GDM1 (cell line): Measurements from ENCODE around the gene SKIC8.

Source experiments
- DNase-seq: peaks from one replicate; lab custom pipeline; 2025; lab: John Stamatoyannopoulos, UW

The SKIC8 gene

DNA sequence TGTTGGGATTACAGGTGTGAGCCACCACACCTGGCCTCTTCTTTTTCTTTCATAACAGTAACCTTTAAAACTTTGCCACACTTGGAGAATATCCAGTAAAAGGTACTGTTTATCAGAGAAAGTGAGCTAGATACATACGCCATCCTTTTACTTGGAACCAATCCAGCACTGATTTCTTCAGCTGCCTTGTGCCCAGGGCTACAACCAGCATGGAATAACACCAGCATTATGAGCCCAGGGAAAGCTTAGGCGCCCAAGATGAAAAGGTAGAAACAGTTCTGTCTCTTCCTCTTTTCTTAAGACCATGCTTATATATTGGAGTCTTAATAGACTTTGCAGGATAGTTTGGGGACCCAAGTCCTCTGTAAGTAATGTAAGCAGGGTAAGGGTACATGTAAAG is 8.4 kb downstream of the SKIC8 start:
- DNase-seq, result no peak

DNA sequence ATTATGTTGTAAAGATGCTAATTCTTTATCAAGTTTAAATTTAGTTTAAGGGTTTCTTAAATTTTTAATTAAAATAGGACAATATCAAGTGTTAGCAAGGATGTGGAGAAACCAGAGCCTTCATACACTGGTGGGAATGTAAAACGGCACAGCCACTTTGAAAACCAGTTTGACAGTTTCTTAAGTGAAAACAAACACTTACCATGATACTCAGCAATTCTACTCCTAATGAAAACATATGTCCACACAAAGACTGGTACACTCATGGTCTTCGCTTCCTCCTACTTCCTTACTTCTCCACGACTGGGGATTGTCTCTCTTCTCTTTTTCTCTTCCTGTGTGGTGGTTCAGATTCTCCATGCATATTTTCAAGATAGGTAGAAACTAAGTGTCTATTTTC is 9.2 kb downstream of the SKIC8 start:
- no peak for DNase-seq

DNA sequence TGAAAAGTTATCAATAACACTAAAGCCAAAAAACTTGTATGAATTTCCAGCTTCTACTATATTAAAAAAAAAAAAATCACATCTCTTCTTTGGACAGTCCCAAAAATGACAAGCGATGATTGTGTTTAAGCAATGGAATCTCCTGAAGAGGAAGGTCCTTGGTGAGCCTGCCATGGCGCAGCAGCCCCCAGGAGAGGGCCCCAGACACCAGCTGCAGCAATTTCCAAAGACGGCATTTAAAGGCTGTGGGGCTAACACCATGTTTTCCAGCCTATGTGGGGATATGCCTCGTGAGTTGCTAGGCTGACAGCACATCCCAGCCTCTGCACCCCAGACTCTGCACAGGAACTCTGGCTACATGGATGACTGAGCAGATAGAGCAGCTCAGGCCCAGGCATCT is 14.7 kb downstream of the SKIC8 start:
- no peak for DNase-seq

DNA sequence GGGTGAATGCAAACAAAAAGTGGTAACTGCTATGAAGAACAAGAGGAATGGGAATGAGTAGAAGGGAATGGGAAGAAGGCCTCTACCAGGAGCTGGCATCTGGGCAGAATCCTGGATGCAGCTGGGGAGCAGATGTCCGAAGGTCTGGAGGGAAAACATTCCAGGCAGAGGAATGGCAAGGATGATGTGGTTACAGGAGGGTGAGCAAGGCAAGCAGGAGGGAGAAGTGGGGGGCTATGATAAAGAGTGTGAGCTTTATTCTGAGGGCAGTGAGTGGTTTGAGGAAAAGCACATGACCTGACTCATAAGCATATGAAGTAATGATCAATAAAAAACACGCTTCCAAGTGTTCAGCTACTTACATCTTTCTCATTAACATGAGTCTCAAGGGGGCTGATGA is 17.1 kb downstream of the SKIC8 start:
- no peak for DNase-seq

DNA sequence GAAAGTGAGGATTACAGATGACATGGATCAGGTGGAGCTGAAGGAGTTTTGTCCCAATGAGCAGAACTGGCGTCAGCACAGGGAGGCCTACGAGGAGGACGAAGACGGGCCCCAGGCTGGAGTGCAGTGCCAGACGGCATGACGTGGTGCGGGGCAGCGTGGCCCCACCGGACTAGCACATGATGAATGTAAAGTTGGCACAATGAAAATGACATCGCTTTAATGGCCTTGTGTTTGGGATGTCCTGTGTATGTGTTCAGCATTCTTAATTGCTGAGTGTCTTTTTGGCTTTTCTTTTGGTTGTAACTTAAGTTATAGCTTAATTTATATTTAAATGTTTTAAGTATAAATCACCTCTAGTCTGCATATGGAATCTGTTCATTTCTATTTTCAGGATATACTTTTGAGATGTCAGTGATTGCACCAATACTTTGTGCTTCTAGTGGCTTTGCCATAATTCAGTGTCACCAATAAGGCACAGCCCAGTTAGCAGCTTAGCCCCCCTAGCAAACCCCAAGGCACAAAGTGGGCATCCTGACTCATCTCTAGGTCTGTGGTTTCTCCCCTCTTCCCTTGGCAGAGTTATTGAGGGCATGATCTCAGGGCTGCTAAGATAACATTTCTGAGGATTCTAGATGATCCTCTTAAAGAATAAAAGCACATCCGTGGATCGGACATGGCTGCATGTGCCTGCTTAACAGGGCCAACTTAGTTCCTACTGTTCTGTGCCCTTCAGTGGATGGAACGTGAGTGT is 18.9 kb downstream of the SKIC8 start:
- DNase-seq, result no peak

DNA sequence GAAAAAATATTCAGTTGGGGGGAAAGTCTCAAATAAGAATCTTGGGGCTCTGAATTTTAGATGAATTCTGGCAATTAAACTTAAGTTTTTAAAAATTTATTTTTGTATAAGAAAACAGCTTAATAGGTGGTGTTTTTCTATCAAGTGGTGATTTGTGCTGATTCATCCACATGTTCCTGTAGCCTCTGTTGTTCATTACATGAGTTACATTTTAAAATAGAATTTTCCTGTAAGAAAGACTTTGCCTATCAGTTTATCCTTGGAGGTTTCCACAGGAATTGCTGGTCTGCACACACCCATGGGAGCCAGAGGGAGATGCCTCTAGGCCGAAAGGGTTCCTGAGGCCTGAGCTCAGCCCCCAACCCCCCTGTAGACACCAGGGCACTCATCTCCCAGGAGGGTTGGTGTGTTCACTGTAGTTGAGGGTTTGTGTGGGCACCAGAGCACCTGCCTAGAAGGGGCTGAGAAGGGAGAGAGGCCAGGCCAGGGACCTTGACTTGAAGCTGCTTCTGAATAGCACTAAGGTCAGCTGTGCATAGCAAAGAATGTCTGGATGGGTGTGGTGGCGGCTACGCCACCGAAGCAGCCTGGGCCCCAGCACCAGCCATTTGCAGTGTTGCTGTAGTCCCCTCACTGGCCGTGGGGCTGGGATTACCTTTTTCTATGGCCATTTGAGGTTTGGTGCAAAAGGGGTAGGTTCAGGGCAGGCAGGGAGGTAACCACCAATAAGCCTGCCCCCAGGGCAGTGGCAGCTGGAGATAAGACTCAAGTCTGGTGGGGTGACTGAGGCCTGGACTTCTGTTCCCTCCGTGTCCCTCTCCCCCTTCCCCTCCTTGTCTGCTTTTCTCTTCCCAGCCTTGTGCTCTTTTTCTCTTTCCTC is 23.1 kb downstream of the SKIC8 start:
- no peak for DNase-seq

DNA sequence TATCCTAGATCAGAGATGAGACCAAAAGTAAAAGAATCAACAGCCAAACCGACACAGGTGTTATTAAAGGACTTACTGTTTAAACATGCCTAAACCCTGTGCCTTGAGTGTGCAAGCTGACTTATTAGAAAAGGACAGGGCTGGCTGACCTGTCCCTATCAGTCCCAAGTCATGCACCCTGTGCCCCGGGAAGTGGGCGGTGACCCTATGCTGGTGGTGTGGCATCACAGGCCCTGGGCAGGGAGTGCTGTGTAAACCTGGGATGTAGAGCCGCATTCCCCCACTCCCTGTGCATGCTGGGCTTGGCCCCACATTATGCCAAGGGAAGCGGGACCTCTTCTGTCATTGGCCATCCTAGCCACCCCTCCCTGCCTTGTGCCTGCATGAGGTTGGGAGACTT is 24.4 kb downstream of the SKIC8 start:
- no peak for DNase-seq

DNA sequence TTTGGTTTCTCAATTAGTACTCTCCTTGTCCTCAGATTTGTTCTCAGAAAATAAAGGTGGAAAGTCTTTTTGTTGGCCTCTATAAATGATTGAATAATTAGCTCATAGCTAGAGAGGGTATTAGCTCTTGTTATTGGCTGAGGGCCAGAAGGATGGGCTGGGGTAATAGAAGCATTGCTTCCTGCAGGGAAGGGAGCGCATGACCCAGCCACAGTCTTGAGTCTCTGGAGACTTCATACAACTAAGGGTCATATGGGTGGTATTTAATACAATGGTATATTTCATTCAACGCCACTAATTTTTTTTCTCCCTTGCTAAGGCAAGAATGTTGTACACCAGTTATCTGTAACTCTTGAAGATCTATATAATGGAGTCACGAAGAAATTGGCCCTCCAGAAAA is 26.6 kb downstream of the SKIC8 start:
- no peak for DNase-seq

DNA sequence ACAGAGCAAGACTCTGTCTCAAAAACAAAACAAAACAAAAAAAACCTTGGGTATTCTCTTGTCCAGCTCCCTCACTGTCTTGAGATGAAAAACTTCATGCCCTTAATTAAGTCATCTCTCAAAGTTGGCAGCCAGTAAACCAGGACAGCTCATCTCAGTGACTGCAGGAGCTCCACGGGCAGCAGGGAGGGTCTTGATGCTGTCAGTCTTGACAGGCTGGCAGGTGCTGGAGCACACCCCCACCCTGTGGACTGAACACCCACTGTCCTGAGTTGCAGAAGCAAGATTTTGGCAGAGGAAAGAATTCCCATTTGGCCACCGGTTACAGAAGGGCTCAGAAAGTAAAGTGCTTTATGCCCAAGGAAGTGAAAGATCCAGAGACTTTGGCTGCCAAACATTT is 27.1 kb downstream of the SKIC8 start:
- DNase-seq, result no peak

DNA sequence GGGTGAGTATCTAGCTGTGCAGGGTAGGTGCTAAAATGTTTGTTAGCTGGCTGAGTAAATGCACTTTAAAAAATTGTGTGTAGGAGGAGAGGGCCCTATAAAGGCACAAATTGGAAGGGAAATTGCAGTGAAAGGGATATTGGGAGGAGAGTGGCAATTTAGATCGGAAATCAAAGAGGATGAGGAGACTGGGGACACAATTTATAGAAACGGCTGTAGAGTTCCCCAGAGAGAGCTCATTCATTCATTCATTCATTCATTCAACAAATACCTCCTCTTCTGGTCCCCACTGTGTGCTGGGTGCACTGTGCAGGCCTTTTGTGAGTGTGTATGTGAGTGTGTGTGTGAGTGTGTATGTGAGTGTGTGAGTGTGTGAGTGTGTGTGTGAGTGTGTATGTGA is 32.6 kb downstream of the SKIC8 start:
- DNase-seq, result no peak

DNA sequence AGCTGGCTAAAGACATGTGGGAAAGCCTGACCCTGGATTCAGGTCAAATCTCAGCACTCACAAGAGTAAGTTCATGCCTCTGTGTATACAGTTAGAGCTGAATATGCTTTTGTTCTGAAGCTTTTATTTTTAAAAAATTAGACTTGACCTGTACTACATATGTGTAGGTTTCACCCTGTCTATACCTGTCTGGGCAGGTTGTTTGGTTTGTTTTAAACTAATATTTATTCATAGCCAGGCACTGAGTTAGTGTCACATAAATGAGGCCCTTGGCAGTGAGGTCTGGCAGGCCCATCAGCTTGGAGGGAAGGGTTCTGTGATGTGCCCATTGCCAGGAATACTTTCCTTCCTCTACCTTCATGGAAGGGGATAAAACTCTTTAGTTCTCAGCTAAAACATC is 33.2 kb downstream of the SKIC8 start:
- DNase-seq, result no peak

DNA sequence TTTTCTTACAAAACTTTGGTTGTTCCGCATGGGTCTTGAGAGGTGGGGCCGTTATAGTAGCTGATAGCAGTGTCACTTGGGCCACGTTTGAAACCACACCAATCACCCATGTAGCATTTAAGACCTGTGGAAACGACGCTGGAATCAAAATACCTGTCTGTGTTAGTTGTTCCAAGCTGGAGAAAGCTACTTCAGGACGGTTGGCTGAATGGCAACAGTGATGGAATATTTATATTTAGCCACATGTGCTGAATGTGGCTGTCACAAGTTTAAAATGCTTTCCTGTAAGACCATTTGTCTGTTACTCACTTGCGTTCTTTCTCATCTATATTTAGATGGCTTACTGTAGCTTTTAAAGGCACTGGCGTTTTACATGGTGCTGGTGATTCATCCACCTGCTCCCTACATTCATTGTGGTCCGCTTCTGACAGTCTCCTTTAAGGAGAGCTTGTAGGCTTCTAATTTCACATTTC is 33.6 kb downstream of the SKIC8 start:
- no peak for DNase-seq

DNA sequence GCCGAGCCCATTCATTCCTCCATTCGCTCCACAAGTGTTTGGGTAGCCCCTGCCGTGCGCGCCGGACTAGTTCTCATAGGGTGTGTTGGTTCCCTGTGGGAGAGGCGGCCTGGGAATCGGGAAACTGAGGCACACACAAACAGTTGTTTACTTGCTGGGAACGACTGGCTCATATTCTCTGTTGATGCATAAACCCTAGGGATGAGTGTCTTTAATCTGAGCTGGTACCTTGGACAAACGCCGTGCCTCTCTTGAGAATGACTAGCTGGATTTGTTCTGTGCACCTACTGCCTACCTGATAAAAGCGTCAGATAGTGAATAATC is 34.3 kb downstream of the SKIC8 start:
- DNase-seq, result no peak

DNA sequence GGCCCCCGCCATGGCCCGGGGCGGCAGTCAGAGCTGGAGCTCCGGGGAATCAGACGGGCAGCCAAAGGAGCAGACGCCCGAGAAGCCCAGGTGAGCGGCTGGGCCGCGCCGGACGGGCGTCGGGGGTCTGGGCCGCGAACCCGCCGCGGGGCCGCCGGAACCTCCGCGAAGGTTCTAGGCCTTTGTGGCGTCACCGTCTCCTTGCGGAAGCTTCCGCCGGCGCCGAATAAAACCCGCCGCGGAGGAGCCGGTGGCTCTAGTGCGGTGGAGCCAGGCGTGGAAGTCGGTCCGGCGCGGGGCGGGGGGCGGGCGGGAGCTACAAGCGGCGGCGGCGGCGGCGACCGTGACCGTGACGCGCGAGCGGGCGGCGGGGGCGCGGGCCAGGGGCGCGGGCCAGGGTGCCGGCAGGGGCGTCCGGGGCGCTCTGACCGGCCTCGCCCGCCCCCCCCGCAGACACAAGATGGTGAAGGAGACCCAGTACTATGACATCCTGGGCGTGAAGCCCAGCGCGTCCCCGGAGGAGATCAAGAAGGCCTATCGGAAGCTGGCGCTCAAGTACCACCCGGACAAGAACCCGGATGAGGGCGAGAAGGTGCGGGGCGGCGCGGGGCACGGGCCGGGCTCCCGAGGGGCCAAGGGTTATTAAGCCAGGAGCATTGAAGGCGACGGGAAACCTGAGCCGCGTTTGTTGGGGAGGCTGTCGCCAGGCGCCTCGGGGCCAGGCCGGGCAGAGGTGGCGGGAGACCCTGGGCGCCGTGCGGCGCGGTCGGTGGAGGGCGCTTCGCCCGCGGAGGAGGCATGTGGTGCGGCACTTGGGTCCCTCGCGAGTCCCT is 34.9 kb downstream of the SKIC8 start, which contains the start of gene DNAJA4:
DNAJA4 (plus strand) TSS at position 259 of the 833 bp plus-strand sequence; CDS start at position 461, 202 bp downstream.
- DNase-seq, result no peak

DNA sequence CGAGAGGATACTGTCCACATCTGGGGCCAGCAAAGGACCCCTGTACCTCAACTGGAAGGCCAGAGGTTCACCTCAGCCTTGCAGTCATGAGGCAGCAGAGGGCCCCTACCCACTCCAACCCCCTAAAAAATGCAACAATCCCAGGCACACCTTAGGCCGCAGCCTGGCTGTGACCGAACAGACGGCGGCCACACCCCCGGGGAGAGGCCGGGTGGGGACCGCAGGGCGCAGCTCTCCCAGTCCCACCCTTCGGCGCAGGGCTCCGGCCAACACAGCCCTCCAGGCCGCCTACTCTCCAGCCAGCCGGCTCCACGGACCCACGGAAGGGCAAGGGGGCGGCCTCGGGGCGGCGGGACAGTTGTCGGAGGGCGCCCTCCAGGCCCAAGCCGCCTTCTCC is 35.5 kb downstream of the SKIC8 start:
- DNase-seq, result no peak

DNA sequence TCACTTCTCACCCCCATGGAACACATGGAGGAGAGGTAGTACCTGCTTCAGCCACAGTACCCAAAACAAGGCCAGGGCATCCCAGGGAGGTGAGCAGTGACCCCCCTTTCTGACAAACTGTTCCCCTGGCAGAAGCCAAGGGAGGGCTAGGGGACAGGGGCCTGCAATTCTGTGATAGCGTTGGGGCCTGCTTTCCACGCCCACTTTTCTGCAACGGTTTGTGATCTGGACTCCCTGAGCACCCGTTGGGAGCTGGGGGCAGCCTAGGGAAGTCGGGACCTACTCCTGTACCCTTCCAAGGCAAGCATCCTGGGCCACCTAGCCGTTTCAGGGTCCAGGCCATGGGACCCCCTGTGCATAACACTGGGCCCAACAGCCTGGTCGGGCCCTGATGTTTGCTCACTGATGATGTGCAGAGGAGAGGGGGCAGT is 36.0 kb downstream of the SKIC8 start:
- DNase-seq, result no peak

DNA sequence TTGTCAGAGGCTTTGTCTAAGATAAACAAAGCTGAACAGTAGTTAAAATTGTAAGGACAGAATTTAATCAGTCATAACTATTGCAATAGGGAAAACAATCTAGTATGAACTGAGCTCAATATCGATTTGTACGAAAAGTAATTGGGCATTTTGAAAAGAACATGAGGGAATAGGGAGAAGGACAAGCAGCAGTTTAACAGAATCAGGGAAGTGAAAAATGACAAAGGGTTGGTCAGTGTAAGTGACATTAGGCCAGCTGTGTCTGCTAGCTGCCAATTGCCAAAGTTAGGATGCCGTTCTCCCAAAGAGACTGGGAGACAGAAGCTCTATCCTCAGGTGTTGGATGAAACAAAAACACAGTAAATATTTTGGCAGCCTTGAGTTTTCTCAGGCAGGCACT is 38.3 kb downstream of the SKIC8 start:
- no peak for DNase-seq

DNA sequence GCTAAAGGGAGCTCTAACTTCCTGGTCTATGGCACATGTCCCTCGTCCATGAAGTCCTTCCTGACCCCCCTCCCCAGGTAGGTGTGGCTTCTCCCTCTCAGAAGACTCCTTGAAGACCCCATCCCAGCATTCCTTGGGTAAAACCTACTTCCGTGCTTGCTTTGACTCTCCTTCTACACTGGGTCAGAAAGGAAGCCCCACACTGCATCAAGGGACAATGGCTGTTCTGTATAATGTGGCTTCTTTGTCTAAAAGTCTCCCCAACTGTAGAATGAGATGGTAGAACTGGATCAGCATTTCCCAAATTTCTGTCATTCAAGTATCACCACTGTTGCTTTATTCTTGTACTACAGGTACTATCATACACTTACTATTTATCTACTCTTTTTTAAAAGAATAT is 38.9 kb downstream of the SKIC8 start:
- no peak for DNase-seq

DNA sequence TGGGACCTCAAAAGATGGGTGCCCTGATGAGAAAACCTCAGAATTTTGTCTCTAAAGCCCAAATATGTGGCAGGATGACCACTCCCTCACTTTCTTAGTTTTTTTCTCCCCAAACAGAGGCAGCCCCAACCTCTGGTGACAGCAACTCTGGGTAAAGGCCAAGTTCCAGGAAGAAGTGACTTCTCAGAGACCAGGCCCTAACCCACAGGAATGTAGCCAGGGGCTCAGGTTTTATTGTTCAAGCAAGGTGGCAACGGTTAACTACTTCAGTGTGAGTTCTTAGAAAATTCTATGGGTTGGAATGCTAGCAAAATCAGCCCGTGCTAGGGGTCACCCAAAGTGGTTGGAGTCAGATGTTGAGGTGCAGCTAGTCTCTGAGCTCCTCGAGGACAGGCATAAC is 40.2 kb downstream of the SKIC8 start:
- no peak for DNase-seq

DNA sequence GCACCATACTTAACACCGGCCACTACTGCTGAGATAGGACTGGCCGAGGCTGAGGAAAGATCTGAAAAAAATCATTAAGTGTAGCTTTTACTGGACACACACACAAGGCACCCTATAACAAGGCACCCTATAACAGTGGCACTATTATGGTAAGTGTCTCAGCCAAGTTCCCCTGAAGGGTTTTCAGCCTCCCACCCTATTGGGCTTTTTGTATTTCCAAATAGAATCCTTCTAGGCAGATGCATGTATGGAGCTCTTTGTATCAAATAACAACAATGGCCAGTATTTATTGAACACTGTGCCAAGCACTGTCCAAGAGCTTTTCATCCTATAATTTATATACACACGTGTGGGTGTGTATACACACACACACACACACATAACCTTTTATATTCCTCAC is 41.7 kb downstream of the SKIC8 start:
- no peak for DNase-seq

DNA sequence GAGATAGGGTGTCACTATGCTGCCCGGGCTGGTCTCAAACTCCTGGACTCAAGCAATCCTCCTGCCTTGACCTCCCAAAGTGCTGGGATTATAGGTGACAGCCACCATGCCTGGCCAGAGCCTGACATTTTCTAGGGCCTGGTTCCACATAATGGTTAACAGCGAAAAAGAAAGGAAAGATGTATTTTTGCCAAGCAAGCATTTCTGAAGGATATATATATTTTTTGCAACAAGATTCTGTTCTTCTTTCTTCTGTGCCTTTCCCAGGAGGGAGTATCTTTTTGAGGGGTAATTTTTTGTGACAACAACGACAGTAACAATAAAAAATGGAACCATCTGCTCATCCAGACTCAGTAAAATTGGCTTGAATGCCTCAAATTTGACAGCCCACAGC is 43.4 kb downstream of the SKIC8 start:
- DNase-seq, result no peak

DNA sequence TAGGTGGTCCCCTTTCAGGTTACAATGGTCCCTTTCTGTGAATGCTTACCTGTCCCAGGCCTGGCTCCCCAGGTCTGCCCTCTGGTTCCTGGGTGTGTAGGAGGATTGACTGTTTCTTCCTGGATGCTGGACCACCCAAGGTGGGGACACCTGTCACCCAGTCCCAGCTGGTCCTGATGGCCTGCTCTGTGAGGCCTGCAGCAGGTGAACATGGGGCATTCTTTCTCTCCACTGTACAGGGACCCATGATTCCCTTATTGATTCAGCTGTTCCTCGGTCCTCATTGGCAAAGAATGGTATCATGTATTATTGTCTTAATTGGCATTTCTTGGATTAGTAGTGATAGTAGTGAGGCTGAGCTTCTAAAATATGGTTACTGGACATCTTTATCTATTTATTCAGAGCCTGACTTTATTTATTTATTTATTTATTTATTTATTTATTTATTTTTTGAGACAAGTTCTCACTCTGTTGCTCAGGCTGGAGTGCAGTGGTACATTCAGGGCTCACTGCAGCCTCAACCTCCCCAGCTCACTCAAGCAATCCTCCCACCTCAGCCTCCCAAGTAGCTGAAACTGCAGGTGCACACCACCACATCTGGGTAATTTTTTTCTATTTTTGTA is 43.9 kb downstream of the SKIC8 start:
- no peak for DNase-seq
